BE2C (cell line): Measurements from ENCODE around the gene FANCI.

Experiments
- DNase-seq: peaks from one replicate; pipeline ENCODE4 v3.0.0-alpha.2; 2020
- H3K27me3 ChIP-seq: fragments of 250-450 bp; sonication (Bioruptor Pico); 2 replicates; pipeline ENCODE4 v1.5.1; 2020; ENCODE audit warnings: mild to moderate bottlenecking
- H3K36me3 ChIP-seq: fragments of 250-450 bp; sonication (Bioruptor Pico); 2 replicates; pipeline ENCODE4 v1.5.1; 2020; ENCODE audit warnings: mild to moderate bottlenecking
- H3K4me1 ChIP-seq: fragments of 250-450 bp; sonication (Bioruptor Pico); 2 replicates; pipeline ENCODE4 v1.5.1; 2020
- H3K4me3 ChIP-seq: 2 replicates; pipeline ENCODE4 v1.5.1; 2011; ENCODE audit warnings: low read depth, low read length
- H3K9me3 ChIP-seq: fragments of 250-450 bp; sonication (Bioruptor Pico); 2 replicates; pipeline ENCODE4 v1.5.1; 2020
- TF ChIP-seq, protein P1 (sequence below): IDR thresholded peaks from 2 replicates; pipeline ENCODE4 v1.5.1; 2012; ENCODE audit warnings: mild to moderate bottlenecking, low read depth, low read length

Gene FANCI

DNA sequence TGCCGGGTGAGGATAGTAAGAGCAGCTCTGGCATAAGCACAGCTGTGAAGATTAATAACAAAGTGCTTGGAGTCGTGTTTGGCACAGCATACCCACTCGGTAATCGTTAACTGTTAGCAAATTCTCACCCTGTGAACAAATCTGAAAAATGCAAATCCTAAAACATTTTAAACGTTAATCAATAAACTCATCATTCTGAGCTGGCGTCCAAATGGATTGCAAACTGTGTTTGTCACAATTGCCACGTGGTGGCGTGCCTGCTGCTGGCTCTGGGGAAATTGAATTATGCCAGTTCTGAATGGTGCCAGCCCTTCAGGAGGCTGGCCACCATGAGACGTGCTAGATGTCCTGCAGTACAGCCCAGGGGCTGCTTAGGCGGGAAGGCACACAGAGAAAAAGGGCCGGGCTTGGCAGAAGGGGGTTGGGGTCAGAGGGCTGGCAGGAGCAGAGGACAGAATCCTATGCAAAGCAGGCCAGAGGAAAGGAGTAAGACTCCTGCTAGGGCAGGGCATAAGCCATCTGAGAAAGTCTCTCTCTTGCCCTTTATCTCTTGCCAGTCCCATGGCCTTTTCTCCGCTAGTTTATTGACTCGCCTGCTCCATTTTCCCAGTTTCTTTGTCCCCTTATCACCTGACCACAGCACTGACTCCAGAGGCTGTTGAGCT, 113.0 kb downstream of the FANCI start:
- peak; percentile 58 for DNase-seq
- Histone ChIP-seq H3K4me3 (no peak overlapping the region), H3K4me1 (peaks cover 13% of the 10 kb centered on the region), H3K27me3 (peaks cover 4% of the 10 kb centered on the region; the same call in 1 of the 2 replicates), H3K9me3 (no peaks in the 10 kb centered on the region), H3K36me3 (no peaks in the 10 kb centered on the region)
- TF ChIP-seq, protein P1, sequence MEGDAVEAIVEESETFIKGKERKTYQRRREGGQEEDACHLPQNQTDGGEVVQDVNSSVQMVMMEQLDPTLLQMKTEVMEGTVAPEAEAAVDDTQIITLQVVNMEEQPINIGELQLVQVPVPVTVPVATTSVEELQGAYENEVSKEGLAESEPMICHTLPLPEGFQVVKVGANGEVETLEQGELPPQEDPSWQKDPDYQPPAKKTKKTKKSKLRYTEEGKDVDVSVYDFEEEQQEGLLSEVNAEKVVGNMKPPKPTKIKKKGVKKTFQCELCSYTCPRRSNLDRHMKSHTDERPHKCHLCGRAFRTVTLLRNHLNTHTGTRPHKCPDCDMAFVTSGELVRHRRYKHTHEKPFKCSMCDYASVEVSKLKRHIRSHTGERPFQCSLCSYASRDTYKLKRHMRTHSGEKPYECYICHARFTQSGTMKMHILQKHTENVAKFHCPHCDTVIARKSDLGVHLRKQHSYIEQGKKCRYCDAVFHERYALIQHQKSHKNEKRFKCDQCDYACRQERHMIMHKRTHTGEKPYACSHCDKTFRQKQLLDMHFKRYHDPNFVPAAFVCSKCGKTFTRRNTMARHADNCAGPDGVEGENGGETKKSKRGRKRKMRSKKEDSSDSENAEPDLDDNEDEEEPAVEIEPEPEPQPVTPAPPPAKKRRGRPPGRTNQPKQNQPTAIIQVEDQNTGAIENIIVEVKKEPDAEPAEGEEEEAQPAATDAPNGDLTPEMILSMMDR, result peak; percentile 73

DNA sequence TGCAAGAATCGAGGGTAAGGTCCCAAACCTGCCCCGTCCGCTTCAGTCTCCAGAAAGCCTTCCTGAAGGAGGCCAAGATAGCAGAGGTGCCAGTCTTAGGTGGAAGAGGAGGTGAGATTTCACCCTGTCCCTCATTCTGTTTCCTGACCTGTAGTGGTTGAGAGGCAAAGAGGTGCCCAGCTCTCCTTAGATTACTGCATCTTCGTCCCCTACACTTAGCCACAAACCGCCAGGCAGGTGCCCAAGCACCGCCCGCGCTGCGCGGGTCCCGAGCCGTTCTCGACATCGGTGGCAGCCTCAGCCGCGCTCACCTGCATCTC, 114.6 kb downstream of the FANCI start:
- H3K36me3 ChIP-seq, result no peaks in the 10 kb centered on the region
- no peak overlapping the region for H3K4me3 ChIP-seq
- H3K9me3 ChIP-seq, result no peaks in the 10 kb centered on the region
- H3K27me3 ChIP-seq, result peaks cover 4% of the 10 kb centered on the region; the same call in 1 of the 2 replicates
- DNase-seq, result no peak
- H3K4me1 ChIP-seq, result peaks cover 13% of the 10 kb centered on the region
- TF ChIP-seq, protein P1, result no peak

DNA sequence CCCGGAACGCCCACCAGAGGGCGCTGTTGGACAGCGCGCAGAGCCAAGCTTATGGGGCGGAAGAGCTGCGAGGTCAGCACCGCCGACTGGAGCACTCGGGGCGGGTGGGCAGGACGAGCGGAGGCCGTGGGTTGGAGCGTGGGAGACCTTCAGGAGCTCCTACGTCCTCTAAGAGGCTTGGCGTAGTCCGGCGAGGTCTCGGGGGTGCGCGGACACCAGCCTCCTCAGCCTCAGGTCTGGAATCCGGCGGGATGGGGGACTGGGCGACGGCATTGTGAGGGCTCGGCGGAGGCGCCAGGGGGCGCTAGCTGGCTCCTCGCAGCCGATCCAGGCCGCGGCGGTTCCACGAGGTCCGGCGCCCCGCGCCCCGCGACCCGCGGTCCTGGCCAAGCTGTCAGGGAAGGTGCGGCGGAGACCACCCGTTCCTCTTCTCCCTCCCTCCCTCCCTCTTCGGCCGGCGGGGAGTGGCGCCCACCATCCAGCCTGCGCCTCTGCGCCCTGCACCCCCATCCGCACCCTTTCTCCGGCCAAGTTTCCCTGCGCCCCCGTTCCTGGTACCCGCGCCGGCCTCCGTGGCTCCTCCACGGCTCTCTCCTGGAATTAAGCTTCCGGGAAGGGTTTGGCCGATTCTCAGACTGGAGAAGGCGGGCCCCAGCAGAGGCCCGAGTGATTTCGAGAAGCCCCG, 115.1 kb downstream of the FANCI start:
- Histone ChIP-seq H3K27me3 (peaks cover 4% of the 10 kb centered on the region; the same call in 1 of the 2 replicates), H3K9me3 (no peaks in the 10 kb centered on the region), H3K4me3 (peak overlapping the region; percentile 49), H3K4me1 (peaks cover 13% of the 10 kb centered on the region), H3K36me3 (no peaks in the 10 kb centered on the region)
- peak; percentile 78 for DNase-seq
- TF ChIP-seq, protein P1, result peak; percentile 75

DNA sequence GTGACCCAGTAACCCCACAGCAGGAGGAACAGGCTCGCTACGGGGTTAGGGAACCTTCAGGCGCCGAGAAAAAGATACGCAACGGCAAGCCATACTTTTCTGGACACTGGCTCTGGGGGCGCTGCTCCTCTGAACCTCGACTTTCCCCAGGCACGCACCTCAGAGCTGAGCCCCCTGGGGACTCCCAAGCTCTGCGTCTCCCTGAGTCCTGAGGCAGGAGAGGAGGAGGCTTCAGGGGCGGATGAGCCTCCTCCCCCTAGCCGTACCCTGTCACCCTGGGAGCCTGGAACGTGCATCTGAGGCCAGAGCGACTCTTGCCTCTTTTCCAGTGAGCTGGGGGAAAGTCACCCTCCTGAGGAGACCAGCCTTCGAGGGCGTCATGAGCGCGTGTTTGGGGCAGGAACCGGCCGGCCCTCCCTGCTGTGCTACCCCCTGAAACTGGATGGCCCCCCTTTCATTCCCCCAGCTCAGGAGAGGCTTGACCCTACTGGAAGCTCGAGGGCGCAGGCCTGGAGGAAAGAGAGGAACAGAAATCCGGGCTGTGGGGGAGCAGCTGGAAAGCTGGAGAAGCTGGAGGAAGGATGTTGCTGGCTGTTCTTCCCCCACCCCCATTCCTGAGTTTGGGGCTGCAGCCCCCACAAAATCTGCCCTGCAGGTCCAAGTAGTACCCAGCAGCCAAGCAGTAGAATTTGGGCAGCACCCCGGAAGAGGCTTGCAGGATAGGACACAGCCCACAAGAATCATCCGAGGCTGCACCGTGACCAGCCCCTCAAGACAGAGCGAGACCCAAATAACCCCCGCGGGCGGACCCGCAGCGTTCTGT, 115.9 kb downstream of the FANCI start:
- H3K4me3 ChIP-seq, result no peak overlapping the region
- TF ChIP-seq, protein P1, result no peak
- no peak for DNase-seq
- peaks cover 4% of the 10 kb centered on the region; the same call in 1 of the 2 replicates for H3K27me3 ChIP-seq
- H3K36me3 ChIP-seq, result no peaks in the 10 kb centered on the region; the same call in 1 of the 2 replicates
- H3K9me3 ChIP-seq, result no peaks in the 10 kb centered on the region
- peaks cover 18% of the 10 kb centered on the region for H3K4me1 ChIP-seq

DNA sequence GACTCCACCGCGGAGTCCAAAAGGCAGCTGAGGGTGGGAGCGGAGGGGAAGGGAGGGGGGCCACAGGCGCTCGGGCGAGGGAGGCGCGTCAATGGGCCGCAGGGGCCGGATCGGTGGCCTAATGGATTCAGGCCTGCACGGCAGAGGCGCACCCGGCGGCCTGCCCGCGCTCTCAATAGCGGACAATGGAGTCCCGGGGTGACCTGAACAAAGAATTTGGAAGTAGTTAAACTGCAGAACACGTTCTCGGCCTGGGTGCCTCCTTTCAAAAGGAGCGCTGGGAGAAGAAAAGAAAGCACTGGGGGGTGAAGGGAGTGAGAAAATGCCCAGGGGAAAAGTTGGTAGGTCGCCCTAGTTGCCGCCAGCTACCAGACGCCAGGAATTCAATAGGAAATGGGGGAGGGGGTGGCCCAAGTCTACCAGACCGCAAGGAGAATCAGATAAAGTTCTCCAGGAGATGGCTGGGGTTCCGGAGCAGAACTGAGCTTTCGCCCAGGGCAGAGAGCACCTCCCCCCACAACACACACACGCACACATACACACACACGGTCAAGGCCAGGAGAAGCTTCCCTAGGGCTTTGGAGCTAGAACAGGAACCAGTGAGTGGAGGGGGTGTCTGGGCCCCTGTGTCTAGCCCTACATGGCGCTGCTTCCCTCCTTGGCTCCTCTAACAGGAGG, 116.7 kb downstream of the FANCI start:
- H3K27me3 ChIP-seq, result peaks cover 4% of the 10 kb centered on the region; the same call in 1 of the 2 replicates
- H3K9me3 ChIP-seq, result no peaks in the 10 kb centered on the region
- peak; percentile 83 for DNase-seq
- peaks cover 19% of the 10 kb centered on the region for H3K4me1 ChIP-seq
- TF ChIP-seq, protein P1, result no peak
- H3K4me3 ChIP-seq, result peak overlapping the region; percentile 92
- H3K36me3 ChIP-seq, result peaks cover 4% of the 10 kb centered on the region; the same call in 1 of the 2 replicates
